D721Med (cell line): ENCODE data around the gene NAT10.
"Not testable (repeated sequence)": the region's sequence is repeated elsewhere in the genome, so short reads cannot be mapped to it uniquely, and the experiment has no call there.

Source experiments
- DNase-seq: peaks from one replicate; pipeline ENCODE4 v3.0.0; 2011; ENCODE audit warnings: low spot score; ENCODE audit not compliant: insufficient read length
- FAIRE-seq: peaks from 2 replicates; lab custom pipeline; 2011; peaks lifted over from hg19 to GRCh38; lab: Jason Lieb, UNC
- TF ChIP-seq, protein P1 (sequence below): IDR thresholded peaks from 2 replicates; pipeline ENCODE4 v1.5.1; 2012; ENCODE audit warnings: mild to moderate bottlenecking, control low read depth; ENCODE audit not compliant: insufficient read depth; ENCODE audit errors: missing control alignments

The NAT10 gene

DNA sequence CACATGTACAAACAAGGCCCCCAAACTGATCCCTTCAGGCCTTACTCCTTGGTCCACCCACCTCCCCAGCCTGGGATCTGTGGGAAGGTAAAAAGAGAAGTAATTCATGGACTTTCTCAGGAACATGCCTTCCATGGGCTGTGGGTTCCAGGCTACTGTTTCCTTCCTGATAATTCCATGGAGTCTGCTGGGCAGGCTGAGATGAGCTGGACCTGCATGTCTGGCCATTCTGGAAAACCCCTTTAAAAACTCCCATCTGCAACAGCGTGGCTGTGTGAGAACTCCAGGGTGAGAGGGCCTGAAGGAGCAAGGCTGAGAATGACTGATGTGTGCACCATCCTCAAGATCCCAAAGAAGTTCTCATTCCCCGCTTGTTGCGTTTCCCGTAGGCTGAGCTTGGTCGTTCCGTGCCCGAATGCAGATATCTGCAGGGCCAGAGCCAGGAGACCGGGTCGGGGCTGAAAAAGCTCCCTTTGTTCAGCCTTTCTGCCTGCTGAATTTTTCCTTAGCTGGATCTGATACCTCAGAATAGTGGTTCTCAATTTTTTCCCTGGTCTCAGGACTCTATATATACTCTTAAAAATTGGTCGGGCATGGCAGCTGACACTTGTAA, 72.9 kb downstream of the NAT10 start:
- DNase-seq (no peak), FAIRE-seq (no peak)
- TF ChIP-seq, protein P1, sequence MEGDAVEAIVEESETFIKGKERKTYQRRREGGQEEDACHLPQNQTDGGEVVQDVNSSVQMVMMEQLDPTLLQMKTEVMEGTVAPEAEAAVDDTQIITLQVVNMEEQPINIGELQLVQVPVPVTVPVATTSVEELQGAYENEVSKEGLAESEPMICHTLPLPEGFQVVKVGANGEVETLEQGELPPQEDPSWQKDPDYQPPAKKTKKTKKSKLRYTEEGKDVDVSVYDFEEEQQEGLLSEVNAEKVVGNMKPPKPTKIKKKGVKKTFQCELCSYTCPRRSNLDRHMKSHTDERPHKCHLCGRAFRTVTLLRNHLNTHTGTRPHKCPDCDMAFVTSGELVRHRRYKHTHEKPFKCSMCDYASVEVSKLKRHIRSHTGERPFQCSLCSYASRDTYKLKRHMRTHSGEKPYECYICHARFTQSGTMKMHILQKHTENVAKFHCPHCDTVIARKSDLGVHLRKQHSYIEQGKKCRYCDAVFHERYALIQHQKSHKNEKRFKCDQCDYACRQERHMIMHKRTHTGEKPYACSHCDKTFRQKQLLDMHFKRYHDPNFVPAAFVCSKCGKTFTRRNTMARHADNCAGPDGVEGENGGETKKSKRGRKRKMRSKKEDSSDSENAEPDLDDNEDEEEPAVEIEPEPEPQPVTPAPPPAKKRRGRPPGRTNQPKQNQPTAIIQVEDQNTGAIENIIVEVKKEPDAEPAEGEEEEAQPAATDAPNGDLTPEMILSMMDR, result no peak

DNA sequence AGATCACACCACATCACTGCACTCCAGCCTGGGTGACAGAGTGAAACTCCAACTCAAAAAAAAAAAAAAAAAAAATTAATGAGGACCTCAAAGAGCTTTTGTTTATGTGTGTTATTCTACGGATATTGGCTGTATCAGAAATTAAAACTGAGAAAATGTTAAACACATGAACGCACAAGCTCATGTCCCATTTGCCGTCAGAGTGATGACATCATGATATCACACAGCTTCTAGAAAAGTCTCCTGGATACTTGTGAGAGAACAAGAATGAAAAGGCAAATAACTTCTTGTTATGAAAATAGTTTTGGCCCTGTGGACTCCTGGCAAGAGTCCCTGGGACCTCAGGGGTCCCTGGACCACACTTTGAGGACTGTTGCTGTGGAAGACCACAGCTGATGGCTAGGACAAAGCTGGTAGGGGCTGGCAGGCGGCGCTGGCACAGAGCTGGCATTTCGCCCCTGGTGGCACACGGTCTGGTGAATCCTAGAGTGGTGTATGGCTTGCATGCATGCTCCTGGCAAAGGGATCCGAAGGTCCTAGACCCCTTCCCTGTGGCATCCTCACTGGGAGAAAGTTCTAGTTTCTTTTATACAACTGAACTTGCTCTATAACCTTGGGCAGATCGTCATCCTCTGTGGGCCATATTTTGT, 73.7 kb downstream of the NAT10 start:
- TF ChIP-seq, protein P1, result no peak
- DNase-seq, result no peak
- no peak for FAIRE-seq

DNA sequence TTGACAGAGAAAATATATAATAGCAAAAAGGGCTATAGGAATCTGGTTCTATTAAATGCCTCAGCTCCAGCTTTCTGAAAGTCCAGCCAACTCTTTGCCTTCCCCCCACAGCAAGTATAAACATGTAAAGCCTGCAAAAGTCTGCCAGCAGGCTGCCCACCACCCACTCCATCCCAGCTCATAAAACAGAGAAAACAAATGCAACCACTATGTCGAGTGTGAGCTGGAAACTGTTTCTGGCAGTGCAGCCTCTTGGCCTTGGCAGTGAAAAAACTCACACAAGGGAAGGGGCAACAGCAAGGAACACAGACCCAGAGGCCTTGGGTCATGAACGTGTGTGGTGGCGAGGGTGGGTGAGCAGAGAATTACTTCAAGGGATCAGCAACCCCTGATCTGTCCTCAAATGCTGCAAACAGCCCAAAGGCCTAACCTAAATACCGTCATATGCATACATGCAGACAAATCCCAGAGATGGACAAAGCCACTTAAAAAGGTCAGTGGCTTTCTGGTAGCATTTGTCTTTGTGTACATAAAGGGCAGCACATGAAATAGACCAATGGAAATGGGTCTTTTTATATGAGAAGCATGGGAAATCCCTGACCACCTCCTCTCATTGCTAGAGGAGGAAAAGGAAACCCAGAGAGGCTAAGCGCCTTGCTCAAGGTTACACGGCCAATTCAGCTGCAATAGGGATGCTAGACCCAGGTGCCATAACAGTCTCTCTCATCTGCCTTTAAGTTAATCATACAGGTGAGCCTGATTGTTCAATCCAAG, 74.8 kb downstream of the NAT10 start:
- no peak for FAIRE-seq
- TF ChIP-seq, protein P1, result no peak

DNA sequence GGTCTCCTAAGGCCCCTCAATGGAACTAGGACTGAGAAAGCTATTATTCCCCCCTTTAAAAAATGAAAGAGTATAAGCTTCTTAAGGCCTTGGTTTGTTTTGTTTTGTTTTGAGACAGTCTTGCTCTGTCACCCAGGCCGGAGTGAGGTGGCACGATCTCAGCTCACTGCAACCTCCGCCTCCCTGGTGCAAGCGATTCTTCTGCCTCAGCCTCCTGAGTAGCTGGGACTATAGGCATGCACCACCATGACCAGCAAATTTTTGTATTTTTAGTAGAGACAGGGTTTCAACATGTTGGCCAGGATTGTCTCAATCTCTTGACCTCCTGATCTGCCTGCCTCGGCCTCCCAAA, 75.4 kb downstream of the NAT10 start:
- DNase-seq, FAIRE-seq: not testable (repeated sequence)

More for the DNA sequence above, 74.8 kb downstream of the NAT10 start:
- no peak for DNase-seq

DNA sequence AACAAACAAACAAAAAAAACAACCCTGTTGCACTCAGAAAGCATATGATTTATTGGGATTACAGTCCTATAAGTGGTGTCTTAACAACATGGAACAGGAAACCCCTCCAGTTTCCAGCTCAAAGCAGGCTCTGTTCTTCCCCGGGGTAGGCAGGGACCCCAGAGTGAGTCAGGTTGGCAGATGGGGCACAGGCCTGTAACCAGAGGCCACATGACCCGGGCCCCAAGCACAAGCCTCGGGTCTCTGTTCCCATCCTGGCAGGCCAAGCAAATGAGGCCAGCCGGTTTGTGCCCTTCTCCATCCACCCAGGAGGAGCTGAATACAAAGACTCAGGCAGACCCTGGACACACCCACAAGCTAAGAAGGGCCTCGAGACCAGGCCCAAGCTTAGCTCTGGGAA, 75.8 kb downstream of the NAT10 start:
- FAIRE-seq (no peak), DNase-seq (no peak)
- TF ChIP-seq, protein P1, result no peak

DNA sequence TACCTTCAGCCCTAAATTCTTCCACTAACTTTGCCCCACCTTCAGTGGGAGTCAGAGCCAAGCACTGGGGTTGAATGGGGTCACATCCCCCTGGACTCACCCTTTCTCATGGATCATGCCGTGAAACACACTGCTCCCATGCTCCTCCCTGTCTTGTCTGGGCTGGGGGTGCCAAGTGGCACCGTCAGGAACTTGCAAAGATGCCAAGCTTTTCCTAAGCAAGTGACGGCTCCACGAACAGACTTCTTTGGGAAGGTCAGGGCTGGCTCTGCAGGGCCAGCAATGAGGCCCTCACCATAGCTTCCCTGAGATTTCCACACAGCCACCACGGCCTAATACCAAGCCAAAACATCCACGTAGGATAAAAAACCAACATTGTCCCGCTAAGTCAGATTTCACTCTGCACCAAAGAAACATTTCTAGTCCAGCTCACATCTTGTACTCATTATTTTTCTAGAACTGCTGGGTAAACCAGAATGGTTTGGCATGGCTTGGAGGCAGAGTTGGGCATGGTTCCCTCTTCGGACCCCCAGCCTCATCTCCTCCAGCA, 76.5 kb downstream of the NAT10 start:
- FAIRE-seq (no peak), DNase-seq (no peak)
- TF ChIP-seq, protein P1, result no peak

DNA sequence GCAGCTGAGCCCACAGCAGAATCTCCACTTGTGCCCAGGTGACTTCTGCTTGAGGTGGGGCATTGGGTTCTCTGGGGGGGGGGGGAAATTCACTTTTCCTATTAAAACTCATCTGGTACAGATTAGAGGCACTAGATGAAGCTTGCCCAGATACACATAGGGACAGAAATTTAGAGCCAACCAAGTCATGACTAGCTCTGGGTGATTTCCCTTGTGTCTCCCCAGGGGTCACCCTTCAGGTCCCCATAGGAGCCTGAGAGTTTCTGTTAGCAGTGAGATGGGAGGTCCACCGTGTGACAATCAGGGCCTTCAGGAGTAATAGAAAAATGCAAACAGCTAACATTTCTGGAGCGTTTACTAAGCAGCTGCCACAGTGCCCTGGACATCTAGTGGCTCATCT, 77.0 kb downstream of the NAT10 start:
- DNase-seq, result no peak
- TF ChIP-seq, protein P1, result no peak
- no peak for FAIRE-seq
